GM12878 (cell line): ENCODE results near the gene SHROOM4. TPM values are rescaled to one million over a fixed set of nuclear protein-coding genes. Genes with fewer than 3 reads are reported as not detected.

Experiments
- ATAC-seq: fragments of 200-7000 bp; cut with Tn5 transposase; 3 replicates; pipeline ENCODE4 v1.9.1; 2020; ENCODE audit warnings: mild to moderate bottlenecking, moderate library complexity
- BruUV-seq: library from RNA; stranded (reverse); fragments of 400-500 nt; replicated peaks from 2 replicates; lab custom pipeline; 2021; lab: Mats Ljungman, UMichigan
- CTCF ChIA-PET: fragments of 300-600 bp; sonication (Branson Sonifier 250); formaldehyde crosslinking; extraction: SDS; loops from one replicate; lab custom pipeline; 2021; ENCODE audit warnings: inconsistent platforms; lab: Yijun Ruan, JAX
- POLR2A ChIA-PET: fragments of 350-600 bp; formaldehyde crosslinking; extraction: SDS; loops from one replicate; lab custom pipeline; 2021; ENCODE audit warnings: inconsistent platforms; lab: Charles Lee
- RAD21 ChIA-PET: fragments of 300-600 bp; sonication (Branson Sonifier 250); formaldehyde crosslinking; loops from one replicate; lab custom pipeline; 2023; ENCODE audit warnings: antibody characterized with exemption; ENCODE audit not compliant: unreplicated experiment; lab: Charles Lee
- SMC1A ChIA-PET: fragments of 300-600 bp; sonication (Branson Sonifier 250); formaldehyde crosslinking; loops from one replicate; lab custom pipeline; 2023; ENCODE audit not compliant: unreplicated experiment, uncharacterized antibody; lab: Charles Lee
- DNase-seq: peaks from one replicate; pipeline ENCODE4 v3.0.0-alpha.2; 2011; ENCODE audit warnings: low read depth, low spot score
- FAIRE-seq: peaks from 3 replicates; lab custom pipeline; 2011; peaks lifted over from hg19 to GRCh38; lab: Jason Lieb, UNC
- H2AFZ ChIP-seq: 2 replicates; pipeline ENCODE4 v1.6.0; 2011; ENCODE audit warnings: low read depth, low read length, control low read depth; ENCODE audit not compliant: control insufficient read depth
- H3K27ac ChIP-seq: 2 replicates; pipeline ENCODE4 v1.5.1; 2011; ENCODE audit warnings: control low read depth; ENCODE audit not compliant: control insufficient read depth, insufficient read depth
- H3K27me3 ChIP-seq, 2 experiments: replicated peaks in 1 of 2; 2 replicates each; pipeline versions ENCODE4 v1.6.0 to v1.6.1; 2011; ENCODE audit warnings: low read length in 1 of 2; ENCODE audit not compliant: control insufficient read depth in 2 of 2, insufficient read depth in 2 of 2
- H3K36me3 ChIP-seq, 2 experiments: 2 replicates each; pipeline ENCODE4 v1.5.1; 2011; ENCODE audit warnings: low read length in 1 of 2; ENCODE audit not compliant: control insufficient read depth in 2 of 2, insufficient read depth in 2 of 2
- H3K4me1 ChIP-seq: 2 replicates; pipeline ENCODE4 v1.6.1; 2011; ENCODE audit warnings: mild to moderate bottlenecking, low read length, moderate library complexity, mixed read lengths; ENCODE audit not compliant: control insufficient read depth, insufficient read depth
- H3K4me2 ChIP-seq: 2 replicates; pipeline ENCODE4 v1.6.0; 2011; ENCODE audit warnings: control low read depth; ENCODE audit not compliant: control insufficient read depth, insufficient read depth
- H3K4me3 ChIP-seq: fragments of 200-600 bp; sonication (generic); 2 replicates; pipeline ENCODE4 v1.5.1; 2016
- H3K79me2 ChIP-seq: 2 replicates; pipeline ENCODE4 v1.6.0; 2011; ENCODE audit warnings: low read length; ENCODE audit not compliant: control insufficient read depth, insufficient read depth
- H3K9ac ChIP-seq: 2 replicates; pipeline ENCODE4 v1.8.0; 2011; ENCODE audit warnings: low read length, control low read depth, mixed read lengths; ENCODE audit not compliant: control insufficient read depth, insufficient read depth
- H3K9me3 ChIP-seq: replicated peaks from 3 replicates; pipeline ENCODE4 v1.5.1; 2011; ENCODE audit warnings: mild to moderate bottlenecking, low read length; ENCODE audit not compliant: control insufficient read depth, insufficient read depth
- H4K20me1 ChIP-seq: 2 replicates; pipeline ENCODE4 v1.6.0; 2011; ENCODE audit not compliant: control insufficient read depth, insufficient read depth
- CREB1 ChIP-seq: IDR thresholded peaks from 2 replicates; pipeline ENCODE4 v1.6.1; 2012; ENCODE audit warnings: low read depth, mild to moderate bottlenecking, inconsistent platforms
- CREM ChIP-seq: IDR thresholded peaks from 2 replicates; pipeline ENCODE4 v1.6.1; 2014; ENCODE audit warnings: antibody characterized with exemption, low read depth
- IKZF1 ChIP-seq: fragments of 450-650 bp; conservative IDR thresholded peaks from 2 replicates; pipeline ENCODE4 v1.6.1; 2017; ENCODE audit warnings: antibody characterized with exemption, mild to moderate bottlenecking
- KDM1A ChIP-seq: fragments of 200-600 bp; sonication (generic); IDR thresholded peaks from 2 replicates; pipeline ENCODE4 v1.6.1; 2016; ENCODE audit warnings: borderline replicate concordance
- MAX ChIP-seq: IDR thresholded peaks from 2 replicates; pipeline ENCODE4 v1.6.1; 2012; ENCODE audit warnings: low read depth, low read length, improper control_type of control experiment
- NR2F1 ChIP-seq: fragments of 450-650 bp; conservative IDR thresholded peaks from 2 replicates; pipeline ENCODE4 v1.6.1; 2017; ENCODE audit warnings: mild to moderate bottlenecking
- RAD51 ChIP-seq: fragments of 450-650 bp; IDR thresholded peaks from 2 replicates; pipeline ENCODE4 v1.6.1; 2016; ENCODE audit warnings: moderate library complexity, mild to moderate bottlenecking, inconsistent platforms
- RBBP5 ChIP-seq: fragments of 200-600 bp; sonication (generic); conservative IDR thresholded peaks from 2 replicates; pipeline ENCODE4 v1.6.1; 2016
- SREBF2 ChIP-seq: IDR thresholded peaks from 2 replicates; pipeline ENCODE4 v1.6.1; 2012; ENCODE audit warnings: mild to moderate bottlenecking, low read length
- STAT1 ChIP-seq: fragments of 450-650 bp; conservative IDR thresholded peaks from 2 replicates; pipeline ENCODE4 v1.6.1; 2014; ENCODE audit warnings: antibody characterized with exemption, mild to moderate bottlenecking
- ZBTB33 ChIP-seq: fragments of 450-650 bp; IDR thresholded peaks from 2 replicates; pipeline ENCODE4 v1.6.1; 2017; ENCODE audit warnings: mild to moderate bottlenecking
- ZNF217 ChIP-seq: fragments of 450-650 bp; IDR thresholded peaks from 2 replicates; pipeline ENCODE4 v1.6.1; 2017; ENCODE audit warnings: antibody characterized with exemption, mild to moderate bottlenecking
- ZNF384 ChIP-seq: IDR thresholded peaks from 2 replicates; pipeline ENCODE4 v1.6.1; 2012; ENCODE audit warnings: low read depth, mild to moderate bottlenecking, low read length, improper control_type of control experiment, borderline replicate concordance
- ZNF592 ChIP-seq: fragments of 450-650 bp; IDR thresholded peaks from 2 replicates; pipeline ENCODE4 v1.6.1; 2017; ENCODE audit warnings: mild to moderate bottlenecking, moderate library complexity
- WGBS: methylation state at CpG from one replicate; pipeline ENCODE4 v1.1.6; 2016; ENCODE audit warnings: low lambda C conversion rate; ENCODE audit not compliant: insufficient replicate concordance, insufficient coverage; ENCODE audit errors: missing lambda C conversion rate; 5-methylcytosine and 5-hydroxymethylcytosine counted together
- in situ Hi-C: fragments of 300-500 bp; cut with MboI; formaldehyde crosslinking; loops from 9 replicates; pipeline ENCODE4 v1.14.3; 2018; ENCODE audit warnings: mixed read lengths
- intact Hi-C: fragments of 100-400 bp; cut with micrococcal nuclease; formaldehyde crosslinking; loops from one replicate; pipeline ENCODE4 v1.14.2; 2022; ENCODE audit not compliant: unreplicated experiment
- polyA plus RNA-seq, 11 experiments: library from polyadenylated mRNA; depleted of rRNA in 4 of 11; unstranded in 6 of 11; stranded (reverse) in 5 of 11; fragments of >200 nt; fragmentation: Nextera tagmentation in 4 of 11; fragmentation: Illumina TruSeq in 1 of 11; extraction: Ambion mirVana in 4 of 11; extraction: Trizol in 1 of 11; gene quantifications; 1 replicate in 1 of 11; 2 replicates in 10 of 11; pipeline versions ENCODE4 v1.2.1 to v1.2.3, GENCODE V29; 2011 to 2016; ENCODE audit warnings: inconsistent platforms in 2 of 11, missing spikeins in 2 of 11, low read depth in 1 of 11
- total RNA-seq, 4 experiments: library from RNA; depleted of rRNA in 3 of 4; stranded (reverse); fragments of >200 nt in 3 of 4; fragmentation: Illumina TruSeq in 1 of 4; extraction: Trizol in 1 of 4; gene quantifications; 2 replicates each; pipeline versions ENCODE4 v1.2.1 to v1.2.3, GENCODE V29; 2013 to 2021

The SHROOM4 gene
- total and polyA plus RNA-seq, 10 of the 15 experiments (the other 5 are each of a cell fraction or from before 2014, with no cell fraction given) = 0.01 to 0.03 TPM; not detected in 8

- POLR2A ChIA-PET = no interaction called here
- WGBS = 39% methylated on average over 2 of the region's 2 CpGs
- CTCF ChIA-PET = interaction anchor here (1.1 kb wide), 1 partner anchor 23 kb away, joined by 3 read pairs; no protein-coding TSS in a partner anchor
- Histone ChIP-seq H3K4me1 (no peaks in the 10 kb centered on the region), H3K9ac (no peak overlapping the region), H3K36me3 (no peaks in the 10 kb centered on the region), H3K9me3 (no peaks in the 10 kb centered on the region), H3K4me2 (no peak overlapping the region), H3K27ac (no peak overlapping the region), H3K27me3 (no peaks in the 10 kb centered on the region; a peak in 1 of 4 replicates), H4K20me1 (no peaks in the 10 kb centered on the region), H3K4me3 (no peak overlapping the region), H3K79me2 (no peaks in the 10 kb centered on the region), H2AFZ (no peak overlapping the region)
- ATAC-seq (no peak), FAIRE-seq (no peak), DNase-seq (no peak)
- in situ Hi-C loops = no loop called here
- BruUV-seq = no TSS peak
- RAD21 ChIA-PET = no interaction called here
- SMC1A ChIA-PET = interaction anchor here (0.6 kb wide), 1 partner anchor 161 kb away, joined by 3 read pairs; no protein-coding TSS in a partner anchor
- TF ChIP-seq ZNF592 (no peak), NR2F1 (no peak), RBBP5 (no peak), CREB1 (no peak), IKZF1 (no peak), ZNF217 (no peak), ZBTB33 (no peak), CREM (no peak), MAX (no peak), RAD51 (no peak), STAT1 (no peak), SREBF2 (no peak), KDM1A (no peak), ZNF384 (no peak)
- intact Hi-C loops = no loop called here
Measured at GRCh38 chrX:50839730-50840129, 25.7 kb upstream of the SHROOM4 start.
